ENCODE results near the gene KDM5C.

KDM5C gene

DNA sequence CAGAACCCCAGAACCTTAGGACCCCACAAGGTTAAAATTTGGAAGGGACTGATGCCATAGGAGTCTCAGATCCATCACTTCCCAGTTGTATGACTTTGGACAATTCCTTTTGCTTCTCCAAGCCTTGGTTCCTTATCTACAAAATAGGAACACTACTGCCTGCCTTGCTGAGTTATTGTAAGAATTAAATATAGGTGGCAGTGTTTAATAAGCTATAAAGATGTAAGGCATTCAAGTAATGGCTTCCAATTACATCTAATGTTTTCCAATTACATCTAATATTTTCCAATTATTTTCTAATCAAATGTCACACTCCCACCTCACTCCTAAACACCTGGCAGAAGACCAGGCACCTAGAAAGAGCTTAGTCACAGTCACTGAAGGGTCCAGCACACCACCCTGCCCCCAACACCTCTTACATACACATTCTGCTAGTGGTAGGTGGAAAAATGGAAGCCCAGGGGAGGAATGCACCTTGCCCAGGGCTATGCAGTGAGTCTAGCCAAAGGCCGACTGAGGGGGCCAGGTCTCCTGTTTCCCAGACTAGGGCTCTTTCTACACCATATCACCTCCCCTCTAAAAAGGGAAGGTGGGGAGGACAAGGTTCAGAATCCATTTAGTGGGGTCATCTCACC lies 24.5 kb upstream of the KDM5C start:
- DNase-seq: no peak

DNA sequence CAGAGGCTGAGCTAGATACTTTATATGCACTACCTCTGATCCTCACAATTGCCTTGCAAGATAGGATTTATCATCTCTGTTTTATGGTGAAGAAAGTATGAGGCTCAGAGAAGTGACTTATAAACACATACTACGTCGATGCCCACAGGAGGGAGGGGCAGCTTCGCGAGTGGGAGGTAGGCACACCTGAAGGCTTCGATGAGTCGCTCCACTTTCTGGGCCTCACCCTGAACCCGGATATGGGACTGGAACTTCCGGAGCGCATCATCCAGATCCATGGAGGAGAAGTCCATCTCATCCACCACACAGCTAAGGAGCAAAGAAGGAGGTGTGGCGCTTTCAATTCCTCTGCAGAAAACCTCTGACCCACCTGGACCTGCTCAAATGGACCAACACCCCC lies 22.9 kb upstream of the KDM5C start:
- DNase-seq: no peak

DNA sequence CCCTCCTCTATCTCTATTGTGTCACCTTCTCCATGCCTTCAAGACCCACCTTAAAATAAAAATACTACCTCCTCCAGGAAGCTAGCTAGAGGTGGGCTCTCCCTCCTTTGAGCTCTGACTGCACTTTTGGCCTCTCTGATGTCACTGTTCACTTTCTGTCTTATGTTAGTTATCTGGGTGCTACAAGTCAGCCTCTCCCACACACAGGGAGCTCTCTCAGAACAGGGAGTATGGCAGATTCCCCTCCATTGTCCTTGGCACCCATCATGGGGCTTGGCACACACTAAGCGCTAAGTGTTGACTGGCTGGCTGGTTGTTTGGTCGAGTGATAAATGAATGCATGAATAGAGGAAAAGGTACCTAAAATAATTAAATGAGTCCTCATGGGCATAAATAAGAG lies 21.2 kb upstream of the KDM5C start:
- DNase-seq: no peak

DNA sequence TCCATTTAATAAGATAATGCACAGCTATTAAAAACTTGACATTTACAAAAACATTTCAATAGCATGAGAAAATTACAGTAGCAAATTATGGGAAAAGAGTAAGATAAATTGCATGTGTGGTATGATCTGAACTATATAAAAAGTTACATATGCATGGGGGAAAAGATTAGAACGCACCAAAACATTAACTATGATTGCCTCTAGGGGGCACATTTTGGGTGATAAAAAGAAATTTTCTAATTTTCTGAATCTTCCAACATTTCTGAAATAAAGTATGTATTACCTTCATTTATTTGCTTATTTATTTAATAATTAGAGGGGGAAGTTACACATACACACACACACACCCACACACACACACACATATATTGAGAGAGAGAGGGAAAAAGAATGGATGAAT lies 19.6 kb upstream of the KDM5C start:
- no peak for DNase-seq

DNA sequence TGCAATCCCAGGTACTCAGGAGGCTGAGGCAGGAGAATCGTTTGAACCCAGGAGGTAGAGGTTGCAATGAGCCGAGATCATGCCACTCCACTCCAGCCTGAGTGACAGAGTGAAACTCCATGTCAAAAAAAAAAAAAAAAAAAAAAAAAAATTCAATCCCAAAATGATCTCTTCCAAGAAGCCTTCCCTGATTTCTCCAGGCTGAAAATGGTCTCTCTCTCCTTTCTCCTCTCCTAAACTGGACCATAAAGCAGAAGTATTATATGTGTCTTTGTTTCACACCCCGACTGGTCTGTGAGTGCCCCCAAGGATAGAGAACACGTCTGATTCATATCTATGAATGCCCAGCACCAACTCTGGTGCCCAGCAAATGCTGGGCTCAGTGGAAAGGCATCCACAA lies 17.3 kb upstream of the KDM5C start:
- no peak for DNase-seq

DNA sequence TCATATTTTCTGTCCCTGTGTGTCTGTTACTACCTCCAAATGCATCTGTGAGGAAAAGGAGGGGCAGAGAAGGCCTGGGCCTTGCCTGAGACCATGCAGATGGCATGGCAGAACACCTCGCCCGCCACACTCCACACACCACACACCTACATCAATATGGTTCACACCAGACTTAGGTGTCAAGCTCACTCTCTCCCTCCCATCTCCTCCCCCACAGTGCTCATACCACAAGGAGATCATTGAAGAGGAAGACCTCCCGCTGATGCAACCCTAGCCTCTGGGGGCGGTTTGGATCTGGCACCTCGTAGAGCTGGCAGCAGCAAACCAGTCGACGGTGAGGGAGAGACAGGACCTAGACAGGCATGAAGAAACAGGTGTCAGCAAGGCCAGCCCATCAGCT lies 16.6 kb upstream of the KDM5C start:
- DNase-seq: no peak

DNA sequence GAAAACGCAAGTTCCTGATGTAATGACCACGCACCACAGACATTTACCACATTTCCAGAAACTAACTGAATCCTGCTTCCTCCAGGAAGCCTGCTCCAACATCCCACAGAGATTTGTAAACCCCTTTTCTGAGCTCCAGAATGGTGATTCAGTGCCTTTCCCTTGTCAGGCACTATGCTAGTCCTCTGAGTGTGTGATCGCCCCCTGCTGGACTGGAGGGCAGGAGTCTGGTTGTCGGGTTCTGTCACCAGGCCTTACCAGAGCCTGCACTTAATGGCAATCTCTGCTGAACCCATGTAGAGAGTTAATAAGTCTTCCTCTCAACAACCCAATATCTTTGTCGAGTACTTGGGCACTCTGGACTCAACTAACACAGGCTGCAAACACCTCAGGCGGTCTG lies 14.5 kb upstream of the KDM5C start:
- peak; percentile 35 for DNase-seq

DNA sequence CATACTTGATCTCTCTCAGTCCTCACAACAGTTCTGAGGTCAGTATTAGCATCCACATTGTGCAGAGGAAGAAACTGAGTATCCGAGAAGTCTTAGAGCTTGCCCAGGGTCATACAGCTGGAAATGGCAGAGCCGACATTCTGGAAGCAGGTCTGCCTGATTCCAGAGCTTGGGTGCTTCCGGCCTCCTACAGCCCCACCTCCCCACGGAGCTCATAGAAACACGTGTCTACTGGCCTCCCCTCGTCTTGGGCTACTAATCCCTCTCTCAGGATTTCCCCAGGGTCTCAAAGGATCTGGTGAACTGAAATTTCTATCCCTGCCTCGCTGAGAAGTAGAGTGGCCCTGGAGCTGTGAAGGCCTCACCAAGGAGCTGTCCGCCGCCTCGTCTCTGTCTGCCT lies 12.0 kb upstream of the KDM5C start:
- DNase-seq: no peak

DNA sequence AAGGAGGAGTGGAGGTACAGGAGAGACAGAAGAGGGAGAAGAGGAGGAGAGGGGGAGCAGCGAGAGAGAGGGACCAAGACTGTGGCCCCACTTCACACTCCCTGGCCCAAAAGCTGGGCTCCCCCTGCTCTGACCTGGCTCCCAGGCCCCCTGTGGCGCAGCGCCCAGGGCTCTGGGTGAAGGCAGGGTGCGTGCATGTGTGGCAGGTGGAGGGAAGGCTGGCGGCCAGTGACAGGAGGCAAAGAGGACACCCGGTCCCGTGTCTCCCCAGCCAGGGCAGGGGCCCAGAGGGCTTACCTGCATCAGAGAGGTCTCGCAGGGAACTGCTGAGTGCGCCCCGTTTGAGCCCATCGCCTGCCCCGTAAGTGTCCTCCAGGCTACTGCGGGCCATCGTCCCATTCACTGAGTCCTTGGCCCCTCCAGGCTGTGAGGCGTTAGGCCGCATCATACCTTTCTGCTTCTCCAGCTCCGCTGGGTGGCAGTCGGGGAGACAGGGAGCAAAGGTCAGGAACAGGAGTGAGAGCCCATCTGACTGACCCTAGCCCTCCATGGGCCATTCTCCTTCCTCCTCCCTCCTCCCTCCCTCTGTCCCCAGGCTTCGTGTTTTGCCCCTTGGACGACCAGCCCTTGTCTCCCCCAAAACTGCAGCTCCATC lies 11.1 kb upstream of the KDM5C start:
- no peak for DNase-seq

DNA sequence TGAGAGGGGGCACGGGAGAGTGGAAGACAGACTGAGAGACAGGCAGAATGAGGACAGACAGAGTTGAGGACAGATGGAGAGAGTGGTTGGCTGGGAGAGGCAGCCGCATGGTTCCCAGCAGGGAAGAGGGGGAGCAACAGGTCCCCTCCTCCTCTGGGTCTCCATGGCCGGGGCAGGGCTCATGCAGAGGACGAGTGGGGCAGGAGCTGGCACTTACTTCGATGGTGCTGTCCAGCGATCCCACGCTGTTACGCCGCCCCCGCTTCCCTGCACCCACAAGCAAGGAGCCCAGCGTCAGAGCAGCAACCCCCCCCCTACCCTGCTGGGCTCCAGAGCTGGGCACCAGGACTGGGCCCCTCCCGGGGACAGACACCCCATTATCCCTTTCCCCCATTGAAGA lies 10.6 kb upstream of the KDM5C start:
- no peak for DNase-seq

DNA sequence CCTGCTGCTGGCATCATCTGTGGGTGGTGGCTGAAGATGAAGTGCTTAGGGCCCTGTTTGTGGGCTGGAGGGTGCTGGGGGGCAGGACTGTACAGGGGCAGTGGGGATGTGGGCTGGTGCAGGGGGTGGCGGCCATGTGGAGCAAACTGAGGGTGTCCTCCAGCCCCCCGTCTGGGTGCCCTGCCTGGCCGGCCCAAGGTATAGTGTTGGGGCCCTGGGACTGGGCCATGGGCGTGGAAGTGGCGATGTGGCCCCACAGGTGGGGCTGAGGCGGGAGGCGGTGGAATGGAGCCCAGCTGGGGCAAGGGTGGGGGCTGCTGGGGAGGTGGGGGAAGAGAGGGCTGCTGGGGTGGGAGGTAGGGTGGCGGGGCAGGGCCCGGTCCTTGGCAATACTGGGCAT lies 9.5 kb upstream of the KDM5C start:
- no peak for DNase-seq

DNA sequence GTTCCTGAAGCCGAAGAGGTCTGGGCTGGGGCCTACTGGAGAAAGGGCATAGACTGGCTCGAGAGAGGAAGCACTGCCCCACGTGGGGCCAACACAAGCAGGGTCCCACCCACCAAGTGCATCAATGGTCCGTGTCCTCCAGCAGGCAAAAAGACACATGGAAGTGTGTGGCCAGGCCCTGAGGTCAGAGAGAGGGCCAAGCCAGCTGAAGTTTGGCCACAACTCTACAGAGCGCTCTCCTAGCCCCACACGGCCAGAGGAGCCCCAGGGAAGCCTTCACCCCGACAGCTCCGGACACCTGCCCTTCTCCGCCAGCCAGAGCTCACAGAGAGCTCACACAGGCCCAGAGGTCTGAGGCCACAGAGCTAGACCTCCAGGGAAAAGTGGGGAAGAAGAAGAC lies 8.5 kb upstream of the KDM5C start:
- DNase-seq: no peak

DNA sequence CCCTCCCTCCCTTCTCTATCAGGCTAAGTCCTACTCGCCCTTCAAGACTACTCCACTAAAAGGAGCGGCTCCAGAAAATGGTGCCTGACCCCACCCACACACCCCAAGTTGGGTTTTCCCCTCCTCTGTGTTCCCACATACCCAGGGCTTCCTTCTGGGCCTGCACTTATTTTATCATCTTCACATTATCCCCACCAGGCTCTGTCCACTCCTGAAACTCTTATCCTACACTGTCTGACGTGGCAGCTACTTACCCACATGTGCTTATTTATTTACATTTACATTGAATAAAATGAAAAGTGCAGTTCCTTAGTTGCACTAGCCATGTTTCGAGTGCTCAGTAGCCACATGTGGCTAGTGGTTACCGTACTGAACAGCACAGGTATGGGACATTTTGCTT lies 5.1 kb upstream of the KDM5C start:
- no peak for DNase-seq

DNA sequence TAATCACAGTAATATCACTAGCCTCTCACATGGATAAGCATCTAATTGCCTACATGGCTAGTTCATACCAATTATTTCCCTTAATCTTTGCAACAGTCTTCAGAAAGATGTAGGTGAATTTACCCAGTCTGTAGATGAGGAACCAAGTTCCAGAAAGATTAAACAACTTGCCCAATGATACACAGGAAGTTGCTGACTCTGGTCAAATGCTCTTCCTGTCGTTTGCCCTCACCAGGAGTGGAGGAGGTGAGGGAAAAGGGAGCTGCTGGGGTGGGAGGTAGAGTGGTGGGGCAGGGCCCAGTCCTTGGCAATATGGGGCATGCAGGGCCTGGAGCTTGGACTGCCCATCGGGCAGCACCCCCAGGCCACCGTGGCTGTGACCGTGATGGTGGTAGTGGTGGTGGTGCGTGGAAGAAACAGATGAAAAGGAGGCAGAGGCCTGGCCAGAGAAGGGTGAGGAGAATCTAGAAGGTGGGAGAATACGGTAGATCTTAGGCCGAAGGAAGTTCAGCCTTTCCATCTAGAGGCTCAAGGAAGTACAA lies 2.3 kb upstream of the KDM5C start:
- no peak for DNase-seq

DNA sequence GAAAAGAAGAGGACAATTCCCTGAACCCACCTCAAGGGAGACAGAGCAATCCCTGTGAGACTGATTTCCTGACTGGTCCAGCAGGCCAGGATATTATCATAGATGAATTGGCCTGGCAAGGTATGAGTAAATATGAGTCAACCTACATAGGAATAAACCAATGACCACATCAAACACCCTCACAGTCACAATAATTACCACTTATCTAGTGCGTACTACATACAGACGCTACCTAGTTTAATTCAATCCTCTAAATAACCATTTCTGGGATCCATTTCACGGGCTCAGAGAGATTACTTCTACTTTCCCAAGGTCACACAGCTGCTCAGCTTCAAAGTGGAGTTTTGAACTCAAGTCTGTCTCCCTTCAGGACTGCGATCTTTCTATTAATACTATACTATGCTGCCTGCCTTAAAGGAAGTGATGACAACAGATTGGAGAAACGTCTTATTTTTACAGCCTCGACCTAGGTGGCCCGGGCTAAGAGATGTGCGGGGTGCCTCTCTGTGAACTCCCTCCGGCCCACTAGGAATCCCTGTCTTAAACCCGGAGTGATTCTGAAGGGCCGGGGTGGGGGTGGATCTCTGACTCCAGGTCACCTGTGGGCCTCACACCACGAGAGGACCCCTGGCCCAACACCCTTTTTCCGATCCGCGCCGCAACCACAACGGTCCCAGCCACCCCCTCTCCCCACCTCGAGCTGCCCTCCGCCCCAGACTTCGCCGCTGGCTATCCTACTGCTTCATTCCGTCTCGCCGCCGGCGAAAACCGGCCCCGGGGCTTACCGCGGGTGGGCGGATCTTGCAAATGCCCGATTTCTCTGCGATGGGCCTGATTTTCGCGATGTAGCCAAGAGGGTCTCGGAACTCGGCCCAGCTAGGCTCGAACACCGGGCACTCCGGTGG lies 800 bp downstream of the KDM5C start:
- DNase-seq: no peak

DNA sequence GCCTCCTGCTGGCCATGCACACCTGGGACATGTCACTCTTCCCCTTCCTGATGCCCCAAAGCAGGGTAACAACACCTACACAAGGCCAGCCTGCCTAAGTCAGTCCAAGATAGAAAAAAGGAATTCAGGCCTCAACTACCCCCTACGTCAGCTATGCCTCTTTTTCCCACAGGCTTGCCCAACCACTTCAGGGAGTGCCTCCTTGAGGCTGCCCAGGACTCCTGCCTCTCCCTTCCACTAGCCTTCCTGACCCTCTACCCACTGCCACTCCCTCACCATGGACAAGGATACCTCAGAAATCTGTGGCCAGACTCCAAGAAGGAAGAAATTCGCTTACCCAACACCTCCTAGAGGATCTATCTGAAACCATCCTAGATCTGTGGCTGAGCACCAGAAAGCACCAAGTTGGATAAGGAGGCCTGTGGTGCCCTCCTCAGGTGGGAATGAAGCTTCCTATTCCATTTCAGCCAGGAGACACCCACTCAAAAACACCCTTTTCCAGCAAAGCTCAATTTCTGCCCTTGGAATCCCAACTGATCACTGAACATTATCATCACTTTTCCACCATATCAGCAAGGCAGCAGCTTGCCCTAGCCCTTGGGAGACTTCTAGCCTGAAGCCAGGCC lies 1.8 kb downstream of the KDM5C start:
- DNase-seq: no peak

DNA sequence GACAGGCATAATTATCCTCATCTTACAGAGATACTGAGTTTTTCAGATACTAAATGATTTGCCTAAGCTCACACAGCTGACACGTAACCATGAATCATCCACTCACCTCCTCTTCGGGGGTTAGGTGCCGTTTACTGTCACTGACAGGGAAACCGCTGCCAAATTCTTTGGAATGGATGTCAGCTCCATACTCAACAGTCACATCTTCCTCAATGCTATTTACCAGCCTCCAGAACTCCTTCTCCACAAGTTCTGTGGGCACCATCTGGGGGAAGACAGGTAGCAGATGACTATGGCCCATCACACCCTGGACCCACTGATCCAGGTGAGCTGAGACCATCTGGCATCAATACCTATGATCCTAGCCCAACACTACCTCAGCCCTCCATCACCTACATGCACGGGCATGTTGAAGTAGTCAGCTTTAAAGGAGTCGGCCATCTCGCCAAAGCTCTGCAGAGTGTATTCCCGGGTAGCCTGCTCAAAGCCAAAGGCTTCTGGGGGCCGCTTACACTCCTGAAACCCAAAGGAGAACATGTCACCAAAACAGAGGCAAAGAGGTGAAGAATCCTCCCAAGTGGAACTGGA lies 13.5 kb downstream of the KDM5C start:
- DNase-seq: no peak

DNA sequence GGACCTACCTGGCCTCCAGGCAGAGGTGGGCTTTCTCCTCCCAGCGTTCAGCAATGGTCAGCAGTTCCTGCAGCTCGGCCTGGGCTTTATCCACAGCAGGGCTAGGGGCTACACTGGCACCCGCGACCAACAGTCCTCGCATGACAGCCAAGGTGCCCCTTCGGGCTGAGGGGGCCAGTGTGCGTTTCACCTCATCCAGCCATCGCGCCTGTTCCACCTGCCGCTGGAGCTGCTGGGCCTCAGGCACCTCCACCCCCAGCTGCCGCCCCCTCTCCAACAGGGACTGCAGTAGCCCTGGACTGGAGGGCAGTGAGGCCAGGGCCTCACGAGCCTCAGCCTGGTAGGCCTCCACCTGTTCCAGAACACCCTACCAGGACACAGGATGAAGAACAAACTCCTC lies 28.3 kb downstream of the KDM5C start:
- no peak for DNase-seq

DNA sequence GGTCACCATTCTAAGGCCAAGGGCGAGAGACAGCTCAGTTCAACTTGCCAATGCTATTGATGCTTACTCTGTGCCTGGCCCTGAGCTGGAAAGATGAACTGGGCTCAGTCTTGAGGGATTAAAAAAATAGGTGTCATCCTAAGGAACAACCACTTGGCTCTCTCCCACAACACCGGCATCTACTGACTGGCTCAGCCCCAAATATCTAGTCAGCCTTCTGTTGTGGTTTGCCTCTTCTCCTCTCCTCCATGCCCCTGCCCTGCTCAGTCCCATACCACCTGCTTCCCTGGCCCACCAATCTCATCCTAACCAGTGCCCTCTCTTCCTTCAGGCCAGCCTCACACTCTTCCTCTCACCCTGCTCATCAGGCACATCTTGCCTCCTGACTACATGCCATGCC lies 29.6 kb downstream of the KDM5C start:
- no peak for DNase-seq

DNA sequence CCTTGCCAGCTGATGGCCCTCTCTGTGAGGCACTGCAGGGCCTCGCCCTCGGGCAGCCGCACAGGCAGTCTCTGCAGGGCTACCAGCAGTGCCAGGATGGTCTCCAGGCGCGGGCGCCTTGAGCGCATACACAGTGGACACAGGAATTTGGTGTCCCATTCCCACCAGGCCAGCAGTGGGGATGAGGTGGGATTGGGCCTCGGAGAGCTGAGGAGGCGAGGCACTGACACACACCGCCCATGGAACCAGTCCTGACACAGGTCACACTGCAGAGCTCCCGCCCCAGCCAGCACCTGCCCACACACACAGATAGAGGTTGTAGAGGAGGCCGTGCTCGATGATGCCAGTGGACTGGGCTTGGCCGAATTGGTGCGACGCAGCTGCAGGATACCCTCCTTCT lies 30.7 kb downstream of the KDM5C start:
- no peak for DNase-seq

DNA sequence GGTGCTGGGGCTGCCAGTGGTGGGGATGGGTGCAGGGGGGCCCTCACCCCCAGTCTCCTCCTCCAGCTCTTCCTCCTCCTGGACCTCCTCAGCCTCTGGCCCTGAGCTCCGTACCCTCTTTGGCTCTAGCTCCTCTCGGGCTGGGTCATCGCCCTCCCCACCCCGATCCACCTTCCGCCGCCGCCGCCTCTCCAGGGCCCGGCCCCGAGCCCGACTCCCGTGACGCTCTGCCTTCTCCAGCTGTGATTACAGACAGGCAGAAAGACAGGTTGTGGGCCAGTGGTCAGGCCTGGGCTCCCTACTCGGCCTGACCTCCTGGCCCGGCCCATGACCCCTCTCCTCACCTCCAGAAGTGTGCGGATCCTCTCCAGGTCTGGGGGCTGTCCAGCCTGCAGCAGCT lies 31.9 kb downstream of the KDM5C start:
- DNase-seq: no peak

DNA sequence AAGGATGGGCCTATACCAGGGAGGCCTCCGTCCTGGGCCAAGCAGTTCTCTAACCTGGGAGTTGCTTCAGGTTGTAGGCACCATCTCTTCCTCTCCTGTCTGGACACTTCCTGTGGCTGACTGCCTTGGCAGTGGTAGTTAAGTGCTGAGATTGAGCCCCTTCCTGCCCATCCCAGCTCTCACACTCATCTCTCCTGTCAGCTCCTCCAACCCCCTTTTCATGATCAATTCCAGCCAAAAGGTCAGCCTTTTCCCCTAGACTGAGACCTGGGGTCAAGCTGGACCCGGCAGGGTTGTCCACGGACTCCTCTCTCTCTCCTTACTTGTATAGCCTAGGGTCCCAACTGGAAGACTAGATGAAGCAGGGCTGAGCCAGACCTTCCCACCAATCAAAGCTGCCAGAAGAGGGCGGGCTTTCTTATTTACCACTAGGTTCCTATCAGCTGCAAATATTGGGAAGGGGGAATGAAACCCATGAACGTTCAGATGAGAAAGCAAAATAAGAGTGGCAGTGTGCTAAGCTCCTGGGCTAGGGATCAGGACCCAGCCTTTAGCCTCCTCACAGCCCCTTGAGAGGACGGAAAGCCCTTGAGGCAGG lies 34.5 kb downstream of the KDM5C start:
- no peak for DNase-seq

DNA sequence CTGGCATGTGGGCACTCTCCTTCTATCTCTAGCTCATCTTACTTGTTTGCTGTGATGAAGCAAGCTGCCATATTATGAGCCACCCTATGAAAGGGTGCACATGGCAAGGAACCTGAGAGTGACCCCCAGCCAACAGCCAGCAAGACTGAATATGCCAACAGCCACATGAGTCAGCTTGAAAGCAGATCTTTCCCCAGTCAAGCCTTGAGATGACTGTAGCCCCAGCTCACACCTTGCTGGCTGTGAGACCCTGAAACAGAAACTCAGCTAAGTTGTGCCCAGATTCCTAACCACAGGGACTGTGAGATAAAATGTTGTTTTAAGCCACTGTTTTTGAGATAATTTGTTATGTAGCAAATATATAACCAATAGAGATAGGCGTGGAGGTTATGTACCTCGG lies 36.2 kb downstream of the KDM5C start:
- DNase-seq: no peak

Measured in CD4-positive, alpha-beta T cell treated with Interleukin-17A for 4 hours (primary cell).